ENCODE measurements around the gene TSHZ2.
"Not testable (repeated sequence)": the region's sequence is repeated elsewhere in the genome, so short reads cannot be mapped to it uniquely, and the experiment has no call there.

Gene TSHZ2

DNA sequence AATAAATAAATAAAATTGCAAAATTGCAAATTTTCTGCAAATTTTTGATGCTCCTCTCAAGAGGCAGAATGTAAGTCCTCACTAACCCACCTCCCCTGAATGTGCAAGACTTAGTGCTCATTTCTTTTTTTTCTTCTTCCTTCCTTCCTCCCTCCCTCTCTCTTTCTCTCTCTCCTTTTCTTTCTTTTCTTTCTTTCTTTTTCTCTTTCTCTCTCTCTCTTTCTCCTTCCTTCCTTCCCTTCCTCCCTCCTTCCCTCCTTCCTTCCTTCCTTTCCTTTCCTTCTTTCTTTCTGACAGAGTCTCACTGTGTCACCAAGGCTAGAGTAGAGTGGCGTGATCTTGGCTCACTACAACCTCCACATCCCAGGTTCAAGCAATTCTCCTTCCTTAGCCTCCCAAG, 561.3 kb downstream of the TSHZ2 start:
- DNase-seq = no peak

- DNase-seq = no peak
Measured at GRCh38 chr20:53534037-53534436, 561.9 kb downstream of the TSHZ2 start.

GRCh38 chr20:53535878-53536277, 563.7 kb downstream of the TSHZ2 start:
- no peak for DNase-seq

DNA sequence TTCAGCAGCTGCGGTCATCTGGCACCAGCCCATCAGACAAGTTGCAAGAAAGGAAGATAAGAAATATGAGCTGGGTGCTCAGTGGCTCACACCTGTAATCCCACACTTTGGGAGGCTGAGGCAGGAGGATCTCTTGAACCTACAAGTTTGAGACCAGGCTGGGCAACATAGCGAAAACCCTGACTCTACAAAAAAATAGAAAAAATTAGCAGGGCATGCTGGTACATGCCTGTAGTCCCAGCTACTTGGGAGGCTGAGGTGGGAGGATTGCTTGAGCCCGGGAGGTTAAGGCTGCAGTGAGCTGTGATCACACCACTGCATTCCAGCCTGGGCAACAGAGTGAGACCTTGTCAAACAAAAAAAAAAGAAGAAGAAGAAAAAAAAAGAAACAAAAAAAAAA, 564.2 kb downstream of the TSHZ2 start:
- DNase-seq = not testable (repeated sequence)

GRCh38 chr20:53539516-53539915, 567.4 kb downstream of the TSHZ2 start:
- no peak for DNase-seq

Data from SHP77 (cell line).